Uterus (tissue), 4 donors: ENCODE results near the gene ABCB8. TPM values are rescaled to one million over a fixed set of nuclear protein-coding genes. Genes with fewer than 3 reads are reported as not detected.

ENCODE experiments used
- DNase-seq, 2 donors: peaks; one replicate each; pipeline ENCODE4 v3.0.0-alpha.2; 2019 to 2020
- H3K27ac ChIP-seq, 2 donors: fragments of 200-600 bp; sonication (generic); 1 replicate in 1 of 2; 2 replicates in 1 of 2; pipeline ENCODE4 v1.5.1; 2016 to 2018
- H3K27me3 ChIP-seq, 2 donors: fragments of 200-600 bp; sonication (generic); one replicate each; pipeline ENCODE4 v1.5.1; 2018 to 2019; ENCODE audit warnings: control low read depth in 1 of 2
- H3K36me3 ChIP-seq, 2 donors: fragments of 200-600 bp; sonication (generic); one replicate each; pipeline ENCODE4 v1.5.1; 2019; ENCODE audit warnings: control low read depth in 1 of 2
- H3K4me1 ChIP-seq, 2 donors: fragments of 200-600 bp; sonication (generic); one replicate each; pipeline ENCODE4 v1.5.1; 2018 to 2019; ENCODE audit warnings: control low read depth in 1 of 2
- H3K4me3 ChIP-seq, 2 donors: fragments of 200-600 bp; sonication (generic); 1 replicate in 1 of 2; 2 replicates in 1 of 2; pipeline ENCODE4 v1.5.1; 2018 to 2019; ENCODE audit warnings: mild to moderate bottlenecking in 1 of 2
- H3K9me3 ChIP-seq, 2 donors: fragments of 200-600 bp; sonication (generic); one replicate each; pipeline ENCODE4 v1.5.1; 2019; ENCODE audit warnings: control low read depth in 1 of 2
- POLR2A ChIP-seq, 2 donors: fragments of 450-650 bp; IDR thresholded peaks; one replicate each; pipeline ENCODE4 v1.6.1; 2016; ENCODE audit warnings: antibody characterized with exemption in 2 of 2, mild to moderate bottlenecking in 1 of 2, moderate library complexity in 1 of 2
- intact Hi-C: fragments of 100-400 bp; cut with DNase I; formaldehyde crosslinking; loops from one replicate; pipeline ENCODE4 v1.15.1; 2023; ENCODE audit warnings: low total_unique reads
- total RNA-seq, 4 donors: library from RNA; depleted of rRNA in 3 of 4; stranded (reverse); fragments of >200 nt in 3 of 4; gene quantifications; one replicate each; pipeline versions ENCODE4 v1.1.0 to v1.2.4, GENCODE V29; 2014 to 2023
- TF ChIP-seq, protein P1 (sequence below), 4 experiments: fragments of 200-600 bp in 2 of 4; fragments of 450-650 bp in 2 of 4; sonication (generic) in 2 of 4; IDR thresholded peaks; one replicate each; pipeline ENCODE4 v1.5.1; 2016 to 2019; ENCODE audit warnings: antibody characterized with exemption in 4 of 4, mild to moderate bottlenecking in 2 of 4, moderate library complexity in 1 of 4
- donor health status: DM: yes; HTN: yes; CAD: no.

Gene ABCB8
- total RNA-seq, 4 donors from 2014 or later: 18.7 to 54.3 (median 26.0) TPM

DNA sequence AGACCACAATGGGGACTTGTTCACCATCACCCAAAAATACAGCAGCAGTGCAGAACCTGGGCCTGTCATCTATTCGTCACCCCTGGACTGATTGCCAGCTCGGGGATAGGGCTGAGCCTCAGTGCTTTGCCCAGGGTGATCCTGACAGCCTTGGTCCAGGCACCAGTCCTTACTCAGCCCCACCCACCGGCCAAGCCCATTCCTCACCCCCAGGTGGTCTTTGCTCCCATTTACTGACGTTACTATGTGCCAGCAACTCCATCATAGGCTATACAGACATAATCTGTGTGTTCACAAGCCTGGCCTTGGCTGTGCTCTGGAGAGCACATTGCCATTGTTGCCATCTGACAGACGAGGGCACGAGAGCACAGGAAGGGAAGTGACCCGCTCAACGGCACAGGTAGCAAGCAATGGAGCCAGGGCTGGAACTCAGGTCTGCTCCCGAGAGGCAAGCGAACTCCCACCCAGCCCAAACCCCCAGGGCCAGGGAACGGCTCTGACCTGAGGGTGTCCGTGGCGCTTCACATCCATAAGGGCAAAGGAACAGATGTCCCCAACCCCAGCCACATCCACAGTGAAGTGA lies 10.8 kb upstream of the ABCB8 start:
- Histone ChIP-seq H3K27me3 (peaks cover 5 to 10% of the 10 kb centered on the region in 2 donors), H3K36me3 (no peaks in the 10 kb centered on the region), H3K27ac (no peak overlapping the region), H3K4me1 (peaks cover 0 to 18% of the 10 kb centered on the region in 2 donors), H3K9me3 (no peaks in the 10 kb centered on the region), H3K4me3 (no peak overlapping the region)
- intact Hi-C loops: no loop called here
- TF ChIP-seq, protein P1, sequence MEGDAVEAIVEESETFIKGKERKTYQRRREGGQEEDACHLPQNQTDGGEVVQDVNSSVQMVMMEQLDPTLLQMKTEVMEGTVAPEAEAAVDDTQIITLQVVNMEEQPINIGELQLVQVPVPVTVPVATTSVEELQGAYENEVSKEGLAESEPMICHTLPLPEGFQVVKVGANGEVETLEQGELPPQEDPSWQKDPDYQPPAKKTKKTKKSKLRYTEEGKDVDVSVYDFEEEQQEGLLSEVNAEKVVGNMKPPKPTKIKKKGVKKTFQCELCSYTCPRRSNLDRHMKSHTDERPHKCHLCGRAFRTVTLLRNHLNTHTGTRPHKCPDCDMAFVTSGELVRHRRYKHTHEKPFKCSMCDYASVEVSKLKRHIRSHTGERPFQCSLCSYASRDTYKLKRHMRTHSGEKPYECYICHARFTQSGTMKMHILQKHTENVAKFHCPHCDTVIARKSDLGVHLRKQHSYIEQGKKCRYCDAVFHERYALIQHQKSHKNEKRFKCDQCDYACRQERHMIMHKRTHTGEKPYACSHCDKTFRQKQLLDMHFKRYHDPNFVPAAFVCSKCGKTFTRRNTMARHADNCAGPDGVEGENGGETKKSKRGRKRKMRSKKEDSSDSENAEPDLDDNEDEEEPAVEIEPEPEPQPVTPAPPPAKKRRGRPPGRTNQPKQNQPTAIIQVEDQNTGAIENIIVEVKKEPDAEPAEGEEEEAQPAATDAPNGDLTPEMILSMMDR (IDR thresholded peaks at IDR 0.05): no peak
- no peak for TF ChIP-seq POLR2A (IDR thresholded peaks at IDR 0.05)
- no peak for DNase-seq

DNA sequence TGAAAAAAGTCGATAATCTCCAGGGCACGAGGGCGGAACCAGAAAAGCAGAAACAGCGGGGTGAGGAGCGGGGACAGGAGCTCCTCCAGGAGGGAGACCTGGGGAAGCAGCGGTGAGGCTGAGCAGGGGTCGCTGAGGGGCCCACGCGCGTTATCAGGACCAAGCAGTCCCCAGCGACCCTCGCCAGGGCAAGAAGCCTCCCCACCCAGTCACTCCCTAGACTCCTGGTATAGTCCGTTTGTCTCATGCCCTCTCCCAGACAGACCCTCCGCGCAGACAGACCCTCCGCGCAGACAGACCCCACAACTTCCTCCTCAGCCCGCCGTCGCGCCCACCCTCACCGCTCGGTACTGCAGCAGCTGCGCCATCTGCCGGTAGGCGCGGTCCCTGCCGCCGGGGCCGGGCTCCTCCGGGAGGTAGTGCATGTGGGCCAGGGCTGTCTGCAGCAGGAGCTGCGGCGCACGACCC lies 10.3 kb upstream of the ABCB8 start:
- peaks cover 0 to 18% of the 10 kb centered on the region in 2 donors for H3K4me1 ChIP-seq
- TF ChIP-seq POLR2A (IDR thresholded peaks at IDR 0.05): no peak
- TF ChIP-seq, protein P1 (IDR thresholded peaks at IDR 0.05): peak; percentile 85 to 91 (median 88)
- intact Hi-C loops: no loop called here
- DNase-seq: peak; percentile 53 to 67
- H3K4me3 ChIP-seq: no peak overlapping the region
- no peaks in the 10 kb centered on the region for H3K9me3 ChIP-seq
- H3K27me3 ChIP-seq: peaks cover 5 to 10% of the 10 kb centered on the region in 2 donors
- H3K27ac ChIP-seq: no peak overlapping the region
- no peaks in the 10 kb centered on the region for H3K36me3 ChIP-seq

DNA sequence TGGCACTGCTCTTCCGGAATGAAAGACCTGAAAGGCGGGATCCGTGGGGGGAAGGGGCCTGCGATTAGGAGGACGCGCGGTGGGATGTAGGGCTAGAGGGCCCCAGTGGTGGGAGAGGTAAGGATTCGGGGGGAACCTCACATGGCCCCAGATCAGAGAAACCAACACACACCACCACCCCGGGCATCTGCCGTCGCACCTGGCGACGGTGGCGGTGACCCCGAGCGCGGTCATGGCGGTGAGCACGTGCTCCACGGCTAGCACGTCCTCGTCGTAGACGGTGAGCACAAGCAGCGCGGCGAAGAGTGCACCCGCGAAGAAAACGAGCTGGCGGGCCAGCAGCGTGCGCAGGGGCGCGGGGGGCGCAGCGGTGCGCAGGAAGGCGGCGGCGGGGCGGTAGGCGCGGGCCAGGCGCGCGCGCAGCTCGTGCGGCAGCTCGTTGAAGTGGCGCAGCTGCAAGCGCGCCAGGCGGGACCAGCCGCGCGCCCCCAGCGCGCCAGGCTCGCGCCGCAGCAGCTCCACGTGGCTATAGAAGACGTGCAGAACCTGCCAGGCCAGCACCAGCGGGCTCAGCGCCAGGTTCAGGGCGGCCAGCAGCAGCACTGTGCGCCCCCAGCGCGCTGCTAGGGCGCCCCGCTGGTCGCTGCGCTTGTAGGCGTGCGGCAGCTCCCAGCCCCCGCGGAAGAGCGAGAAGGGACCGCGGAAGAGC lies 9.7 kb upstream of the ABCB8 start:
- intact Hi-C loops: no loop called here
- Histone ChIP-seq H3K9me3 (no peaks in the 10 kb centered on the region), H3K36me3 (no peaks in the 10 kb centered on the region), H3K27me3 (peaks cover 5 to 10% of the 10 kb centered on the region in 2 donors), H3K27ac (no peak overlapping the region), H3K4me3 (peak overlapping the region in 1 of 2 donors; percentile 14), H3K4me1 (peaks cover 0 to 14% of the 10 kb centered on the region in 2 donors)
- no peak for DNase-seq
- no peak for TF ChIP-seq POLR2A (IDR thresholded peaks at IDR 0.05)
- TF ChIP-seq, protein P1 (IDR thresholded peaks at IDR 0.05): no peak

DNA sequence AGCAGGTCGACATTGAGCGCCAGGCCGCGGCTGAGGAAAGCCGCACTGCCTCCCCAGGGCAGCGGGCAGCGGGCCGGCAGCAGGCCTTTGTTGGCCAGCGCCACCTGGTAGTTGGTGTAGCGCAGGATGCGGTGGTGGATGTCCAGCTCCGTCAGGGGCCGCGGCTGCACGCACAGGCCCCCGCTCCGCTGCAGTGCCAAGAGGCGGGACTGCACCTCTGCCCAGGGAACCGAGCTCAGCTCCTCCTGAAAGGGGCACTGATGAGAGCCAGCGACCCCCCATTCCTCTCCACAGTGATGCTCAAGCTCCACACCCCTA lies 9.2 kb upstream of the ABCB8 start:
- no peak for DNase-seq
- intact Hi-C loops: no loop called here
- Histone ChIP-seq H3K27ac (no peak overlapping the region), H3K27me3 (peaks cover 5% of the 10 kb centered on the region in 2 donors), H3K4me3 (peak overlapping the region in 1 of 2 donors; percentile 14), H3K9me3 (no peaks in the 10 kb centered on the region), H3K36me3 (no peaks in the 10 kb centered on the region), H3K4me1 (peaks cover 0 to 14% of the 10 kb centered on the region in 2 donors)
- TF ChIP-seq, protein P1 (IDR thresholded peaks at IDR 0.05): no peak
- no peak for TF ChIP-seq POLR2A (IDR thresholded peaks at IDR 0.05)

DNA sequence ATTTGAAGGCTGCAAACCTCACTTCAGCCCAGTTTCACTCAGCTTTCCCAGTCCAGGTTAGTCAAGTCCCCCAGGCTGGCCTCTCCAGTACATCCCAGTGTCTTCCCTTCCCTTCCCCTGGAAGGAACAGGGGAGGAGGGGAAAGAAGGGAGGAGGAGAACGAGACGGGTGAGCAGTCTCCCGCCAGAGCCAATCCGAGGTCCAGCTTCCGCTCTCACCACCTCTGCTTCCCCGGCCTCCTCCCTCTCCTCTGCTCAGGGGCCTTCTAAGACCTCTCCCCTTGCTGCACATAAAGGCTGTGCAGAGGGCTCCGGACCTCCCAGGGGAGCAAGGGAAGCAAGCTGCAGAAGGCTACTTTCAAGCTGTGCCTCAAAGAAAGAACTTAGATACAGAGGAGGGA lies 8.0 kb upstream of the ABCB8 start:
- Histone ChIP-seq H3K9me3 (no peaks in the 10 kb centered on the region), H3K27me3 (peaks cover 5% of the 10 kb centered on the region in 2 donors), H3K4me3 (no peak overlapping the region), H3K4me1 (peaks cover 0 to 14% of the 10 kb centered on the region in 2 donors), H3K36me3 (no peaks in the 10 kb centered on the region), H3K27ac (no peak overlapping the region)
- intact Hi-C loops: loop anchor here (10.0 kb wide), 1 partner anchor 95 kb away; no protein-coding TSS in a partner anchor
- TF ChIP-seq POLR2A (IDR thresholded peaks at IDR 0.05): no peak
- TF ChIP-seq, protein P1 (IDR thresholded peaks at IDR 0.05): no peak
- no peak for DNase-seq
